Effector memory CD4-positive, alpha-beta T cell (primary cell): ENCODE results near the gene KLC4.

Experiments used
- DNase-seq, 3 donors: peaks; one replicate each; pipeline ENCODE4 v3.0.0-alpha.2; 2020
- H3K27ac ChIP-seq: 2 replicates; pipeline ENCODE4 v1.7.0; 2013; ENCODE audit warnings: mild to moderate bottlenecking, low read length, moderate library complexity; ENCODE audit not compliant: insufficient read depth, poor library complexity, severe bottlenecking
- H3K27me3 ChIP-seq: replicated peaks from 2 replicates; pipeline ENCODE4 v1.7.0; 2013; ENCODE audit warnings: mild to moderate bottlenecking, low read length; ENCODE audit not compliant: insufficient read depth, control insufficient read depth, poor library complexity, severe bottlenecking
- H3K36me3 ChIP-seq: 2 replicates; pipeline ENCODE4 v1.7.0; 2013; ENCODE audit warnings: mild to moderate bottlenecking, low read length, moderate library complexity; ENCODE audit not compliant: control insufficient read depth, insufficient read depth
- H3K4me1 ChIP-seq: 2 replicates; pipeline ENCODE4 v1.7.0; 2013; ENCODE audit warnings: low read length, mild to moderate bottlenecking; ENCODE audit not compliant: control insufficient read depth, insufficient read depth, poor library complexity, severe bottlenecking
- H3K4me3 ChIP-seq: 2 replicates; pipeline ENCODE4 v1.7.0; 2013; ENCODE audit warnings: low read length, low read depth, mild to moderate bottlenecking; ENCODE audit not compliant: insufficient read depth, poor library complexity, severe bottlenecking
- H3K9me3 ChIP-seq: 2 replicates; pipeline ENCODE4 v1.7.0; 2013; ENCODE audit warnings: mild to moderate bottlenecking, low read length, moderate library complexity; ENCODE audit not compliant: control insufficient read depth

The KLC4 gene

DNA sequence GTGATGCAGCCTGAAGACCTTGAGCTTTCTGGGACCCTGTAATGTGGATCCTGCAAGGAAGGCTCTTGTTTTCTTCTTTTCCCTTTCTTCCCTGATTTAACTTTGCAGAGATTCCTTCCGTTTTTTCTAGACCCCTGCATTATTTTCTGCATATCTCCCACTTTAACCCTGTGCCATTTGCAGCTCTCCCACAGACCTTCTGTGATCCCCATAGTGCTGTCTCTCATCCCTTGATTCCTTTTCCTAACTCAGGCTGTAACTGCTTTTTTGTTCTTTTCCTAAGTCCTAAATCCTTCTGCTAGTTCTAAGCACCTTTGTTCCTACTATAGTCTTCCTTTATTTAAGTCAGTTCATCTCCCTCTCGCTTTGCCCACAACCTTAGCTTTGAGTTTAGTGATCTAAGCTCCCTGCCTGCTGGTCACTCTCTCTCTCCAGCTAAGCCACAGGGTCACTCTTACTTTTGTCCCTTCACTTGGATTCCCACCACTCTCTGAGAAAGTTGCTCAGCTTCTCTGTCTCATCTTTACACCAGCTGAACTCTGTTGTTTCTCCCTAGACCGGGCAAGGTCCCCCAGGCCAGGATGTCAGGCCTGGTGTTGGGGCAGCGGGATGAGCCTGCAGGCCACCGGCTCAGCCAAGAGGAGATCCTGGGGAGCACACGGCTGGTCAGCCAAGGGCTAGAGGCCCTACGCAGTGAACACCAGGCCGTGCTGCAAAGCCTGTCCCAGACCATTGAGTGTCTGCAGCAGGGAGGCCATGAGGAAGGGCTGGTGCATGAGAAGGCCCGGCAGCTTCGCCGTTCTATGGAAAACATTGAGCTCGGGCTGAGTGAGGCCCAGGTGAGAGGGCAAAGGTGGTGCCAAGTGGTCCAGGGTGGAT lies 1.6 kb downstream of the KLC4 start:
- Histone ChIP-seq H3K9me3 (no peaks in the 10 kb centered on the region), H3K27ac (no peak overlapping the region), H3K4me1 (peaks cover 22% of the 10 kb centered on the region), H3K4me3 (no peak overlapping the region), H3K36me3 (peaks cover 15% of the 10 kb centered on the region), H3K27me3 (no peaks in the 10 kb centered on the region)
- no peak for DNase-seq

DNA sequence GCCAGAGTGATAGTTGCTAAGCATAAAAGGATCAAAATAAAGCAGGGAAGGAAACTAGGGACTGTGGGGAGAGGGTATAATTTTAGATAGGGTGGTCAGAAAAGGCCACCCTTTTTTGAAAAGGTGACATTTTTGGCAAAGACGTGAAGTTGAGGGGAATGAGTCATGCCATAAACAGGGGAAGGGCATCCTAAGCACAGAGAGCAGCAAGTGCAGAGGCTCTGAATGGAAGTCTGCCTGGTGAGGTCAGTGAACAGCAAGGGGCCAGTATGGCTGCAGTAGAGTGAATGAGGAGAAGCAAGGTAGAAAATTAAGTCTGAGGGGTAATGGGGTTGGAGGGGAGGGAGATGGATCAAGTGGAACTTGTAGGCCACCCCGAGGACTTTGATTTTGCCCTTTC lies 2.4 kb downstream of the KLC4 start:
- DNase-seq: no peak

DNA sequence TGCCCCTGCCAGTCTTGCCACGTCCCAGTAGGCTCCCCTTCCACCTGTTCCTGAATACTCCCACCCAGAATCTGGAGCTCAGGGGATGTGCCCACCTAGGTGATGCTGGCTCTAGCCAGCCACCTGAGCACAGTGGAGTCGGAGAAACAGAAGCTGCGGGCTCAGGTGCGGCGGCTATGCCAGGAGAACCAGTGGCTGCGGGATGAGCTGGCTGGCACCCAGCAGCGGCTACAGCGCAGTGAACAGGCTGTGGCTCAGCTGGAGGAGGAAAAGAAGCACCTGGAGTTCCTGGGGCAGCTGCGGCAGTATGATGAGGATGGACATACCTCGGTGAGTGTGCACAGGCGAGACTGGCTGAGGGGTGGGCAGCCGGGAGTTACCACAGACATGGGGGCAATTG lies 3.4 kb downstream of the KLC4 start:
- Histone ChIP-seq H3K36me3 (peaks cover 11% of the 10 kb centered on the region), H3K4me1 (peaks cover 22% of the 10 kb centered on the region), H3K9me3 (no peaks in the 10 kb centered on the region), H3K27ac (no peak overlapping the region), H3K27me3 (no peaks in the 10 kb centered on the region), H3K4me3 (no peak overlapping the region)
- no peak for DNase-seq

More for the DNA sequence above, 2.4 kb downstream of the KLC4 start:
- Histone ChIP-seq H3K36me3 (peaks cover 11% of the 10 kb centered on the region), H3K4me3 (no peak overlapping the region), H3K4me1 (peaks cover 22% of the 10 kb centered on the region), H3K9me3 (no peaks in the 10 kb centered on the region), H3K27me3 (no peaks in the 10 kb centered on the region), H3K27ac (no peak overlapping the region)

DNA sequence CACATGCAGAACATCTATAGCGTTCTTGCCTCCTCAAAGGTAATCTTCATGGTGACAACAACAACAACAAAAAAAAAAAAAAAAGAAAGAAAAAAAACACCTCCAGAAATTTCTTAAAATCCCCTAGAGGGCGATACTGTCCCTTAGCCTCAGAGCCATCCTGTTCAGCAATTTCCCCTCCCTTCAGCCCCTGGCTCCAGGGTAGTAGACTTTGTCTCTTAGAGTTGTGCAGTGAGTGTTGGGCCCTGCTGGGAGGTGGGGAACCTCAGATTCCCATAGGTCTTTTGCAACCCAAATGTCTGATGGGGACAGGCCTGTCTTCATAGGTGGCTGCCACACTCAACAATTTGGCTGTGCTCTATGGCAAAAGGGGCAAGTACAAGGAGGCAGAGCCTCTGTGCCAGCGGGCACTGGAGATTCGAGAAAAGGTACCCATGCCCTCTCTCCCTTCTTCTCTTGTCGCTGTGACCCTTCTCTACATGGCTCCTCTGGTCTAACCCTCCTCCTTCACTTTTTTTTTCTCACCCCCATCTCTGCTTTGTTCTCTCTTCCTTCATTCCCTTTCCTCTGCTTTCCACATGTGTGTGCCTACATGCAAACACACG lies 10.7 kb downstream of the KLC4 start:
- no peak overlapping the region for H3K27ac ChIP-seq
- H3K4me3 ChIP-seq: no peak overlapping the region
- peaks cover 6% of the 10 kb centered on the region for H3K36me3 ChIP-seq
- DNase-seq: no peak
- H3K27me3 ChIP-seq: no peaks in the 10 kb centered on the region
- H3K9me3 ChIP-seq: no peaks in the 10 kb centered on the region
- no peaks in the 10 kb centered on the region for H3K4me1 ChIP-seq

DNA sequence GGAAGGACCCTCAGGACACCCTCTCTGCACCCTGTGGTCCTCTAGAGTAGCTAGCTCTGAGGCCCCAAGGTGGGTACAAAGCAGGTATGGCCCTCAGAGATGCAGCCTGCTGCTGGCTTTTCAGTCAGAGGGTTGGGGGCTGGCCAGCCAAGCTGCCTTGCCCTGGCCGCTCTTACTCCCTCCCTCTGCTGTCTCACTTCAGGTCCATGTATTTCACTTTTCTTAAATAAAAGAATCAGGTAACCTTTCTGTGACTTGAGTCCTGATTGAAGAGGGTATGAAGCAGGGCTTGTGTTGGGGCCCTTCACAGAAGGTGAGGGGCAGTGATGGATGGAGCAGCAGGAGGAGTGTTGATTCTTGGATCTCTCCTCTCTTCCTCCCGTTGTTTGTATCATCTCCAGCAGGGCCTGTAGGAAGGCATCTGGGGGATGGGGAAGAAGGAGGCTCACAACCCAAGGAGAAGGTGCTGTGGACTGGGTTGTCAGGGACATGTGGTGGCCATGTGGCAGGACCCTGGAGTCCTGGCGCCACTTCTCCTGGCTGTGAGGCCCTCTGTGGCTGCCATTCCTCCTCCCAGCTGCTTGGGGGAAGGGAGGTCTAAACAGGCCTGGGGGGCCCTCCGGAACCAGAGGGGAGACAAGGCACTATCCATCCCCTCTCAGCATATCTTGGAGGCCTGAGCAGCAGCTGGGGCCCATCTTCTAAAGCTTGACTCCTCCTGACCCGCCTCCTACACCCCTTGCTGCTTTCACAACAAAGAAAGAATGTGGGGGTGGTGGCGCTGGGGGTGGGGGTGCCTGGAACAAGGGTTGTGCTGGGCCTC lies 15.6 kb downstream of the KLC4 start:
- H3K27me3 ChIP-seq: peaks cover 9% of the 10 kb centered on the region
- no peaks in the 10 kb centered on the region for H3K36me3 ChIP-seq
- no peaks in the 10 kb centered on the region for H3K9me3 ChIP-seq
- H3K4me3 ChIP-seq: no peak overlapping the region
- no peak overlapping the region for H3K27ac ChIP-seq
- H3K4me1 ChIP-seq: peaks cover 14% of the 10 kb centered on the region
- no peak for DNase-seq

DNA sequence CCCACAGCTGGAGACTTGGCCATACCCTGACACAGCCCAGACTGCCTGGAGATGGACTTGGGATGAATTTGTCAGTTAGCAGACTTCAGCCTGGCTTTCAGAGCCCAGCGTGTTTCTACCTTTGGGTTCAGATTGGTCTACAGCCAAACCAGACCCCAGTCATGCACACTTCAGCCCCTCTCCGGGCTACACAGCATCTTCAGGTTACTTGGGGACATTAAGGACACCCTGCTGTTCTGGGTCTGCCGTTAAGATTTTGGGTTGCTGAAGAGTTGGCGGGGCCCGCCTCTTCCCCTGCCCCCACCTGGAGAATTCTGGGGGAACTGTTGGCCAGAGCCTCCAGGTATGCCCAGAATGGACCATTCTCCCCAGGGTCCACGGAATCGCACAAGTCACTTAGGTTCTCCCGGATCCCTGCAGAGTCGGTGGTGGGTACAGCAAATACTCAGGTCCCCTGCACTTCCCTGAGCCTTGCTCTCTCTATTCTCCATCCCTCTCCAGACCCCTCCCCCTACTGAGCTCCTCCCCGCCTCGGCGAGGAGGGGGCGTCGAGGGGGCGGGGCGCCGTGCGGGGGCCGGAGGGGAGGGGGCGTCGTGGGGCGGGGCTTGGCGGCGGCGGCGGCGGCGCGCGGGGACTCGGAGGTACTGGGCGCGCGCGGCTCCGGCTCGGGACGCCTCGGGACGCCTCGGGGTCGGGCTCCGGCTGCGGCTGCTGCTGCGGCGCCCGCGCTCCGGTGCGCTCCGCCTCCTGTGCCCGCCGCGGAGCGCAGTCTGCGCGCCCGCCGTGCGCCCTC lies 16.4 kb downstream of the KLC4 start, which contains the start of gene PTK7:
Gene PTK7, plus strand, starts transcription at position 645 of the 794 bp plus-strand sequence. CDS start 175 bp downstream, outside the sequence.
- Histone ChIP-seq H3K27ac (no peak within 1 kb of the TSS), H3K27me3 (peaks cover 9% of the 10 kb centered on the region), H3K4me3 (peak within 1 kb of the TSS; percentile 46), H3K36me3 (no peaks in the 10 kb centered on the region), H3K9me3 (no peaks in the 10 kb centered on the region), H3K4me1 (peaks cover 14% of the 10 kb centered on the region)
- no peak for DNase-seq

DNA sequence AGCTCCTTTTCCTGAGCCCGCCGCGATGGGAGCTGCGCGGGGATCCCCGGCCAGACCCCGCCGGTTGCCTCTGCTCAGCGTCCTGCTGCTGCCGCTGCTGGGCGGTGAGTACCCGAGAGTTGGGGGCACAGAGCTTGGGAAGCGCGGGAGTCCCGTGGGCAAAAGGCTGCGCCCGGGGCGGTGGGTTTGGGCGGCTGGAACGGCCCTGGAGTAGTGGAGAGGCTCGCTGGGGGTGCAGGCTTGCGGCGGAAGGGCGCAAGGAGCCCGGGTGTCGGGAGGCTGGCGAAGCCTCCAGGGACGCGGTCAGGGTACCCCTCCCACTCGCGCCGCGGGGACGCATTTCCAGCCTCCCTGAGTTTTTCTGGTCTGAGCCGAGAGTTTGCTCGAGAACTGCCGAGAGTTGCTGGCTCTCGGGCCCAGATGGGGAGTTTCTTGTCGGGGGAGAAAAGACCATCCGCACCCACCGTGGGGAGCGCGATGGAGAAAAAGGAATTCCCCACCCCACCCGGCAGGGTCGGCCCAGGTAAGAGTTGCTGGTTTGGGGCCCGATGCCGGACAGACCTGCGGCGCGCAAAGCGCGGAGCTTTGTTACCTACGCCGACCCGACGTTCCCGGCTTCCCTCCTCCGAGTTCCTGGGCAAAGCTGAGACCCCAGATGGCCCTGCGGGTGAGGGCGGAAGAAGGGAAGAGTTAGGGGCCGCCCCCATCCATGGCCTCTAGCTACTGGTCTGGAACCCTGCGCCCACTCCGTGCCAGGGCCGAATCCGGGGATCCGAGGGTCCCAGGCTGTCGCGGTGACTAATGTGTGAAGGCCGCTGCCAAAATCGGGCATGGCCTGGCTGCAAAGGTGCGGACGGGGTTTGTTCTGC lies 17.3 kb downstream of the KLC4 start:
- Histone ChIP-seq H3K36me3 (no peaks in the 10 kb centered on the region), H3K4me3 (peak overlapping the region; percentile 46), H3K9me3 (no peaks in the 10 kb centered on the region), H3K4me1 (peaks cover 14% of the 10 kb centered on the region), H3K27ac (no peak overlapping the region), H3K27me3 (peaks cover 9% of the 10 kb centered on the region)
- no peak for DNase-seq

DNA sequence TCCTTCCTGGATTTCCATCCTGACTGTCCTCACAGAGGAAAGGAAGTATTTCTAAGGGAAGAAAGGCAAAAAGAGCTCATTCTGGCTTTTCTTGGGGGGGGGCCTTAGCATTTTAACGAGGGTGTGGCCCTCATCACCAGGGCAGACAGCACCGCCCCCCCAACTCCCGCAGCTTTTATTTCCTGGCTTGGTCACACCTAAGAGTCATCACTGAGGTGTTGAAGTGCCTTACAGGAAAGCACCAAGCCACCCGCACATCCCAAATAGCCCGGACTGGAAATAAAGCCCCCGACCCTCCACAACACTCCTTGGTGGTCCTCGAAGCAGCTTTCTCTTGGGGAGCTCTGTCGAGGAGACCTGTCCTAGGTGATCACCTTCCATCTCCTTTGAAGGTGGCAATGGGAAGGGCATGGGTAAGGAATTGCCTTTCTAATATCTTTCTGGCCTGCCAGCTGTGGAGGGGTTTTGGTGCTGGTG lies 17.9 kb downstream of the KLC4 start:
- Histone ChIP-seq H3K27ac (no peak overlapping the region), H3K27me3 (peaks cover 9% of the 10 kb centered on the region), H3K9me3 (no peaks in the 10 kb centered on the region), H3K36me3 (no peaks in the 10 kb centered on the region), H3K4me3 (peak overlapping the region; percentile 46), H3K4me1 (peaks cover 14% of the 10 kb centered on the region)
- no peak for DNase-seq
